Stimulated activated naive CD8-positive, alpha-beta T cell treated with anti-CD3 and anti-CD28 coated beads, Interleukin-15, Interleukin-2, amounts not matched to agents 100 ng/mL and 50 ng/mL, for 24 hours (primary cell): Measurements from ENCODE around the gene ZNF284.
A peak's percentile ranks its signal among the peaks of the same experiment; 100 is the strongest.
"Not testable (repeated sequence)": the region's sequence is repeated elsewhere in the genome, so short reads cannot be mapped to it uniquely, and the experiment has no call there.

Source experiments
- H3K27ac Mint-ChIP-seq: one replicate; pipeline ENCODE4 v1.8.0; 2021; ENCODE audit warnings: mild to moderate bottlenecking, mixed read lengths
- H3K27me3 Mint-ChIP-seq: one replicate; pipeline ENCODE4 v1.8.0; 2021; ENCODE audit warnings: mixed read lengths
- H3K36me3 Mint-ChIP-seq: one replicate; pipeline ENCODE4 v1.8.0; 2021; ENCODE audit warnings: low read depth, mixed read lengths
- H3K4me1 Mint-ChIP-seq: one replicate; pipeline ENCODE4 v1.8.0; 2021; ENCODE audit warnings: low read depth, mixed read lengths
- H3K4me3 Mint-ChIP-seq: one replicate; pipeline ENCODE4 v1.8.0; 2021; ENCODE audit warnings: mild to moderate bottlenecking, mixed read lengths
- H3K9me3 Mint-ChIP-seq: one replicate; pipeline ENCODE4 v1.8.0; 2021; ENCODE audit warnings: mixed read lengths

ZNF284 gene

DNA sequence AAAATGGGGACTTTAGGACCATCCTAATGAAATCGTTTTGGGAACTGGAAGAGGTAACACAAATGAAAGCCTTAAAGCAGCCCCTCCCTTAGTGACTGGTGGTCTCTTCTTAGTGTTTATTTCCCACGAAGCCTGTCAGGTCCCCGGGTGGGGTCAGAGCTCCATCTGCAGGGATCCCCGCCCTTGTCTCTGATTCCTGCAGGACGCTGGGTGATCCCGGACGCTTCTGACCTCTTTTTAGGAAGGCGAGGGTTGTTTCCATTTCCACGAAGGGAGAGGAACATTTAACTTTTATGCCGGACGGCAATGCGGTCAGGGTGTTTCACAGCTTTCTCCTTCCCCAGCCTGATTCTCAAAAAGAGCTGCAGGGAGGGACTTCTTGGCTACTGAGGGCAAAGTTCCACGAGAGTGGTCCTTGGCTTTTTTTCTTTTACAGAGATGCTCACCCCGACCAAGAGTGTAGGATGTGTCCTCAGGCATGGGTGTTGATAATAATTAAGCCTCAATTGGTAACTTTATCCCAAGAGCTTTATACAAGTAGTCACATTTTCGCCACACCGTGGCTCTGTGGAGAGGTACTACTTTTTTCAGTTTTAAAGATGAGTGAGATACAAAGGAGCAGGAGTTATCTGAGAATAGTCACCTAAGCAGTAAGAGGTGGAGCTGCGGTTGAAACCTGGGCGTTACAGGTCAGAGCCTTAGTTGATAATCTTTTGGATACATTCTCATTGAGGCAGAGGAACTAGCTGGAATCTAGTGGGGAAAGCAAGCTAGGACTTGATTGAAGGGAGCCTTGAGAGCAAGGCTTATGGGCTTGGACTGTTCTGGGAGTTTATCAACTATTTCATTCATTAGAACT lies 813 bp downstream of the ZNF284 start:
- Mint-ChIP-seq H3K27ac (no peak overlapping the region), H3K36me3 (peaks cover 34% of the 10 kb centered on the region)

GRCh38 chr19:44076325-44076724 lies 4.4 kb downstream of the ZNF284 start:
- H3K36me3 Mint-ChIP-seq, result peaks cover 43% of the 10 kb centered on the region
- peaks cover 10% of the 10 kb centered on the region for H3K9me3 Mint-ChIP-seq
- no peaks in the 10 kb centered on the region for H3K27me3 Mint-ChIP-seq
- H3K4me3 Mint-ChIP-seq, result no peak overlapping the region
- H3K27ac Mint-ChIP-seq, result no peak overlapping the region
- peaks cover 20% of the 10 kb centered on the region for H3K4me1 Mint-ChIP-seq

More for the DNA sequence above, 813 bp downstream of the ZNF284 start:
- H3K4me1 Mint-ChIP-seq, result peaks cover 25% of the 10 kb centered on the region
- peaks cover 35% of the 10 kb centered on the region for H3K9me3 Mint-ChIP-seq
- peak overlapping the region; percentile 87 for H3K4me3 Mint-ChIP-seq
- no peaks in the 10 kb centered on the region for H3K27me3 Mint-ChIP-seq

DNA sequence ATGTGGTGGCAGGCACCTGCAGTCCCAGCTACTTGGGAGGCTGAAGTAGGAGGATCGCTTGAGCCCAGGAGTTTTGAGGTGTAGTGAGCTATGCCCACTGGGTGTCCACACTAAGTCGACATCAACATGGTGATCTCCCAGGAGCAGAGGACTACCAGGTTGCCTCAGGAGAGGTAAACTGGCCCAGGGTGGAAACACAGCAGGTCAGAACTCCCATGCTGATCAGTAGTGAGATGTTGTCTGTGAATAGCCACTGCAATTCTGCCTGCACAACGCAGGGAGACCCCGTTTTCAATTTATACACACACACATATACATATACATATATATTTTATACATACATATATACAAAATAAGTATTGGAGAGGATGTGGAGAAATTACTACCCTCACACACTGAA lies 20.1 kb downstream of the ZNF284 start:
- Mint-ChIP-seq H3K27me3 (no peaks in the 10 kb centered on the region), H3K4me1 (peaks cover 21% of the 10 kb centered on the region), H3K27ac (no peak overlapping the region), H3K9me3 (peaks cover 5% of the 10 kb centered on the region), H3K4me3 (no peak overlapping the region), H3K36me3 (peaks cover 16% of the 10 kb centered on the region)

GRCh38 chr19:44093931-44094765 lies 22.2 kb downstream of the ZNF284 start, which contains the start of gene ZNF224:
Gene ZNF224 (plus strand): TSS chr19:44094361. CDS start chr19:44097874, 3,513 bp downstream.
- Mint-ChIP-seq H3K27me3 (no peaks in the 10 kb centered on the region), H3K36me3 (peaks cover 31% of the 10 kb centered on the region), H3K27ac (peak within 1 kb of the TSS; percentile 85), H3K4me3 (peak within 1 kb of the TSS; percentile 96), H3K9me3 (peaks cover 8% of the 10 kb centered on the region), H3K4me1 (peaks cover 21% of the 10 kb centered on the region)

DNA sequence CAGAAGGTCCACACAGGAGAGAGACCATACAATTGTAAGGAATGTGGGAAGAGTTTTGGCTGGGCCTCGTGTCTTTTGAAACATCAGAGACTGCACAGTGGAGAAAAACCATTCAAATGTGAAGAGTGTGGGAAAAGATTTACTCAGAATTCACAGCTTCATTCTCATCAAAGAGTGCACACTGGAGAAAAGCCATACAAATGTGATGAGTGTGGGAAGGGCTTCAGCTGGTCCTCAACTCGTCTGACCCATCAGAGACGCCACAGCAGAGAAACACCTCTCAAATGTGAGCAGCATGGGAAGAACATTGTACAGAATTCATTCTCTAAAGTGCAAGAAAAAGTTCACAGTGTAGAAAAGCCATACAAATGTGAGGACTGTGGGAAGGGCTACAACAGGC lies 35.8 kb downstream of the ZNF284 start:
- Mint-ChIP-seq H3K4me1 (peaks cover 6% of the 10 kb centered on the region), H3K36me3 (peaks cover 81% of the 10 kb centered on the region), H3K27me3 (no peaks in the 10 kb centered on the region), H3K27ac (no peak overlapping the region), H3K4me3 (no peak overlapping the region), H3K9me3 (peaks cover 51% of the 10 kb centered on the region)

DNA sequence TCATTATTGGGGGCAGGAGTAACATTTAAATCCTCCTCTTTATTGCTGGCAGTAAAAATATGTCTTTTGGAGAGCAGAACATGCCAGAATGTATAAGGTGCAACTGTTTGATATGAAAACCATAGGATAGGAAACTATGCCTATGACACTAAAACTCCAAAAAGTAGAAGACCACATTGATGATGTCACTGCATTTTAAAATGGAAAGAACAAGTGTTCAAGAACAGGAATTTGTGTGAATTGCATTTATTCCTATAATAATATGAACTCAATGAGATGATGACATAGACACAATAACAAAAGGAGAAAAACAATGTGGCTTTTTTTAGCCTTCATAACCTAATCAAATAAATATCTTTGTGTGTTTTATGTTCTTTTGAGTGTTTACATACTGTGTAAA lies 37.5 kb downstream of the ZNF284 start:
- H3K27ac Mint-ChIP-seq, result no peak overlapping the region
- peaks cover 11% of the 10 kb centered on the region for H3K4me1 Mint-ChIP-seq
- H3K27me3 Mint-ChIP-seq, result no peaks in the 10 kb centered on the region
- H3K4me3 Mint-ChIP-seq, result no peak overlapping the region
- peaks cover 64% of the 10 kb centered on the region for H3K36me3 Mint-ChIP-seq
- H3K9me3 Mint-ChIP-seq, result peaks cover 47% of the 10 kb centered on the region

GRCh38 chr19:44111910-44112463 lies 40.0 kb downstream of the ZNF284 start:
- peak overlapping the region; percentile 95 for H3K4me3 Mint-ChIP-seq
- H3K27me3 Mint-ChIP-seq, result no peaks in the 10 kb centered on the region
- no peak overlapping the region for H3K27ac Mint-ChIP-seq
- peaks cover 39% of the 10 kb centered on the region for H3K9me3 Mint-ChIP-seq
- H3K36me3 Mint-ChIP-seq, result peaks cover 56% of the 10 kb centered on the region
- peaks cover 20% of the 10 kb centered on the region for H3K4me1 Mint-ChIP-seq

DNA sequence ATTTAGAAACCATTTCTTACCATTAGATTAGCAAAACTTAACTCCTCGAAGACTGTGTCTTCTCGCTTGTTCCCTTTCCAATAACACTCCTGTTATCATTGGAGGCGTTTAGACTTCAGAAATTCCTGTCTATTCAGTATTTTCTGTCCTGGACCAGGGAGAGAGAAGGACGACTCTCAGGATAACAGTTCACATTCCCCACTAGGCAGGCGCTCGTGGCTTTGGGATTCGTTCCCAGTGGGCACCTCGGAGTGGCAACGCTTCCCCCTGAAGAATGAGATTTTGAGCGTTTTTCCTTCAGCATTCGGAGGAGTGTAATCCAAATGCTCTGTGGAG lies 40.8 kb downstream of the ZNF284 start:
- Mint-ChIP-seq H3K9me3 (peaks cover 32% of the 10 kb centered on the region), H3K36me3 (peaks cover 54% of the 10 kb centered on the region), H3K27me3 (no peaks in the 10 kb centered on the region), H3K4me1 (peaks cover 20% of the 10 kb centered on the region), H3K4me3 (peak overlapping the region; percentile 95), H3K27ac (peak overlapping the region; percentile 86)

- peak within 1 kb of the TSS; percentile 95 for H3K4me3 Mint-ChIP-seq
- H3K36me3 Mint-ChIP-seq, result peaks cover 52% of the 10 kb centered on the region
- peaks cover 20% of the 10 kb centered on the region for H3K4me1 Mint-ChIP-seq
- H3K27ac Mint-ChIP-seq, result peak within 1 kb of the TSS; percentile 86
- H3K27me3 Mint-ChIP-seq, result no peaks in the 10 kb centered on the region
- peaks cover 27% of the 10 kb centered on the region for H3K9me3 Mint-ChIP-seq
Measured at GRCh38 chr19:44113138-44113783, 41.3 kb downstream of the ZNF284 start, which contains the start of gene ZNF225. Gene ZNF225 (plus strand): TSS chr19:44113399. CDS start chr19:44115828, 2,429 bp downstream.

DNA sequence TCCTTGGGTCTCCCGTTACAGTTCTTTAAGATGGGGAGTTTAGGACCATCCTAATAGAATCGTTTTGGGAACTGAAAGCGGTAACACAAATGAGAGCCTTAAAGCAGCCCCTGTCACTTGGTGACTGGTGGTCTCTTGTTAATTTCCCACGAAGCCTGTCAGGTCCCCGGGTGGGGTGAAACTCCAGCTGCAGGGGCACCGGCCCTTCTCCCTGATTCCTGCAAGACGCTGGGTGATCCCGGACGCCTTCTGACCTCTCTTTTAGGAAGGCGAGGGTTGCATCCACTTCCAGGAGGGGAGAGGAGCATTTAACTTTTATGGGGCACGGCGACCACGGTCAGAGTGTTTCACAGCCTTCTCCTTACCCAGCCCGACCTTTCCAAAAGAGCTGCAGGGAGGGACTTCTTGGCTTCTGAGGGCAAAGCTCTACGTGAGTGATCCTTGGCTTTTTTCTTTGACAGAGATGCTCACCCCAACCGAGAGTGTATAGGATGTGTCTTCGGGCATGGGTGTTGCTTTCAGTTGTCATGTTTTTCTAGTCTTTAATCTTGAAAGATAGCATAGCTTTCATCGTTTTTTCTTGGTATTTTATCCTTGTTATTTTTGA lies 41.9 kb downstream of the ZNF284 start:
- Mint-ChIP-seq H3K4me1 (peaks cover 20% of the 10 kb centered on the region), H3K36me3 (peaks cover 53% of the 10 kb centered on the region), H3K27ac (no peak overlapping the region), H3K27me3 (no peaks in the 10 kb centered on the region), H3K4me3 (peak overlapping the region; percentile 95), H3K9me3 (peaks cover 24% of the 10 kb centered on the region)

- H3K36me3 Mint-ChIP-seq, result peaks cover 92% of the 10 kb centered on the region
- H3K27ac Mint-ChIP-seq, H3K4me1 Mint-ChIP-seq, H3K27me3 Mint-ChIP-seq, H3K4me3 Mint-ChIP-seq: not testable (repeated sequence)
- H3K9me3 Mint-ChIP-seq, result peaks cover 59% of the 10 kb centered on the region
Measured at GRCh38 chr19:44121162-44121561, 49.2 kb downstream of the ZNF284 start.

DNA sequence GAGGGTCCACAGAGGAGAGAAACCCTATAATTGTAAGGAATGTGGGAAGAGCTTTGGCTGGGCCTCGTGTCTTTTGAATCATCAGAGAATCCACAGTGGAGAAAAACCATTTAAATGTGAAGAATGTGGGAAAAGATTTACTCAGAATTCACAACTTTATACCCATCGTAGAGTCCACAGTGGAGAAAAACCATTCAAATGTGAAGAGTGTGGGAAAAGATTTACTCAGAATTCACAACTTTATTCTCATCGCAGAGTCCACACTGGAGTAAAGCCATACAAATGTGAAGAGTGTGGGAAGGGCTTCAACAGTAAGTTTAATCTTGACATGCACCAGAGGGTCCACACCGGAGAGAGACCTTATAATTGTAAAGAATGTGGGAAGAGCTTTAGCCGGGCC lies 60.0 kb downstream of the ZNF284 start:
- Mint-ChIP-seq H3K4me3 (no peak overlapping the region), H3K27me3 (no peaks in the 10 kb centered on the region), H3K36me3 (peaks cover 14% of the 10 kb centered on the region), H3K9me3 (peaks cover 26% of the 10 kb centered on the region), H3K4me1 (no peaks in the 10 kb centered on the region), H3K27ac (no peak overlapping the region)
